H1 (cell line): Measurements from ENCODE around the gene NBPF3. TPM values are rescaled to one million over a fixed set of nuclear protein-coding genes. Genes with fewer than 3 reads are reported as not detected.

Experiments
- CHD7 ChIP-seq: fragments of 300-600 bp; sonication (generic); IDR thresholded peaks from 2 replicates; pipeline ENCODE4 v1.7.1; 2012; ENCODE audit warnings: low read length, moderate library complexity, mild to moderate bottlenecking, inconsistent platforms; ENCODE audit not compliant: insufficient replicate concordance
- NANOG ChIP-seq: IDR thresholded peaks from 2 replicates; pipeline ENCODE4 v1.6.1; 2011; ENCODE audit warnings: low read length, low read depth, mild to moderate bottlenecking, inconsistent platforms; ENCODE audit not compliant: insufficient read depth, poor library complexity, severe bottlenecking
- polyA plus RNA-seq, 7 experiments: library from polyadenylated mRNA; depleted of rRNA in 3 of 7; stranded (reverse) in 5 of 7; unstranded in 2 of 7; fragments of >200 nt in 5 of 7; fragments of 200-250 nt in 2 of 7; gene quantifications; 1 replicate in 5 of 7; 2 replicates in 1 of 7; 4 replicates in 1 of 7; pipeline versions ENCODE4 v1.2.1 to v1.2.3, GENCODE V29; 2011 to 2013; ENCODE audit warnings: missing spikeins in 2 of 7, mixed read lengths in 2 of 7
- total RNA-seq: library from RNA; stranded (reverse); fragmentation: NEBNext Ultra II Directional; extraction: Animal tissue kit (Norgen Biotek cat#: 25700); gene quantifications from 2 replicates; pipeline ENCODE4 v1.2.1, GENCODE V29; 2021

The NBPF3 gene
- total and polyA plus RNA-seq, 2 of the 8 experiments (the other 6 are each of a cell fraction or from before 2014, with no cell fraction given), result 3.8 to 4.3 TPM

- TF ChIP-seq CHD7 (no peak), NANOG (no peak)
These were observed 2.6 kb upstream of the NBPF3 start (continued) for GRCh38 chr1:21437341-21437640.
